HG03060 (cell line): ENCODE data around the gene MROH7.

Experiments used
- ATAC-seq: cut with Tn5 transposase; IDR thresholded peaks from one replicate; pipeline ENCODE4 v1.9.1; 2021; ENCODE audit warnings: low read depth, moderate number of reproducible peaks; ENCODE audit not compliant: unreplicated experiment

Gene MROH7

GRCh38 chr1:54649130-54649898, 7.7 kb downstream of the MROH7 start:
- ATAC-seq = no peak

- no peak for ATAC-seq
Measured at GRCh38 chr1:54649921-54650320, 8.3 kb downstream of the MROH7 start.

GRCh38 chr1:54650417-54650816, 8.8 kb downstream of the MROH7 start:
- ATAC-seq = no peak

- no peak for ATAC-seq
Measured at GRCh38 chr1:54651608-54652007, 10.0 kb downstream of the MROH7 start.

GRCh38 chr1:54652168-54652567, 10.6 kb downstream of the MROH7 start:
- ATAC-seq = no peak

- no peak for ATAC-seq
Measured at GRCh38 chr1:54653036-54653435, 11.4 kb downstream of the MROH7 start.

GRCh38 chr1:54658164-54658913, 16.8 kb downstream of the MROH7 start:
- ATAC-seq = no peak

GRCh38 chr1:54663725-54664124, 22.1 kb downstream of the MROH7 start:
- ATAC-seq = no peak

- no peak for ATAC-seq
Measured at GRCh38 chr1:54664364-54664763, 22.8 kb downstream of the MROH7 start.

- no peak for ATAC-seq
Measured at GRCh38 chr1:54665852-54666251, 24.3 kb downstream of the MROH7 start.

- no peak for ATAC-seq
Measured at GRCh38 chr1:54666333-54666732, 24.7 kb downstream of the MROH7 start.

GRCh38 chr1:54667797-54668196, 26.2 kb downstream of the MROH7 start:
- no peak for ATAC-seq

- ATAC-seq = no peak
Measured at GRCh38 chr1:54668567-54668966, 27.0 kb downstream of the MROH7 start.

GRCh38 chr1:54671985-54672608, 30.5 kb downstream of the MROH7 start:
- no peak for ATAC-seq

- ATAC-seq = no peak
Measured at GRCh38 chr1:54678776-54679643, 37.4 kb downstream of the MROH7 start.

- no peak for ATAC-seq
Measured at GRCh38 chr1:54679706-54680105, 38.1 kb downstream of the MROH7 start.

- no peak for ATAC-seq
Measured at GRCh38 chr1:54680387-54680786, 38.8 kb downstream of the MROH7 start.

- ATAC-seq = no peak
Measured at GRCh38 chr1:54681358-54681757, 39.8 kb downstream of the MROH7 start.

GRCh38 chr1:54683453-54683852, 41.9 kb downstream of the MROH7 start:
- no peak for ATAC-seq

GRCh38 chr1:54685335-54685905, 43.8 kb downstream of the MROH7 start:
- no peak for ATAC-seq
